ENCODE data around the gene MAPK13.

MAPK13 gene

GRCh38 chr6:36099869-36100483 lies 30.3 kb upstream of the MAPK13 start:
- no peak overlapping the region for H3K4me3 ChIP-seq (ENCODE audit: low read depth, low read length)
- no peaks in the 10 kb centered on the region for H3K9me3 ChIP-seq (ENCODE audit: control insufficient read depth, insufficient read depth, low read length)
- H3K9ac ChIP-seq (ENCODE audit: low read depth, low read length), result no peak overlapping the region
- H3K27me3 ChIP-seq (ENCODE audit: control insufficient read depth, insufficient read depth, low read length), result no peaks in the 10 kb centered on the region
- H3K36me3 ChIP-seq (ENCODE audit: control insufficient read depth, insufficient read depth, low read length), result no peaks in the 10 kb centered on the region
- H3K4me1 ChIP-seq (ENCODE audit: control insufficient read depth, insufficient read depth, low read length), result peaks cover 2% of the 10 kb centered on the region

DNA sequence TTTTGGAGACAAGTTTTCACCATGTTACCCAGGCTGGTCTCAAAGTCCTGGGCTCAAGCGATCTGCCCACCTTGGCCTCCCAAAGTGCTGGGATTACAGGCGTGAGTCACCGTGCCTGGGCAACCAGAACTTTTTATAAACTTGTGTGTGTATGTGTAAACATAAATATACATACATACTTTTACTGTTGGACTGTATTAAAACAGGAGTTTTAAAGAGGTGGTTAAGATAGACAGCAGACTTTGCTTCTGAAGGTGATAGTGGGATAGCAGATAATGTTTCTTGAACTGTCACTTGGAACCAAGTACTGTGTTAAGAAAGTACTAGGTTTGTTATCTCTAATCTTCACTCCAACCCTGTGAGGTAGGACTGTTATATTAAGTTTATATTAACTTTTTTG lies 28.6 kb upstream of the MAPK13 start:
- Histone ChIP-seq H3K9ac (ENCODE audit: low read depth, low read length) (no peak overlapping the region), H3K36me3 (ENCODE audit: control insufficient read depth, insufficient read depth, low read length) (no peaks in the 10 kb centered on the region), H3K9me3 (ENCODE audit: control insufficient read depth, insufficient read depth, low read length) (no peaks in the 10 kb centered on the region), H3K4me3 (ENCODE audit: low read depth, low read length) (no peak overlapping the region), H3K4me1 (ENCODE audit: control insufficient read depth, insufficient read depth, low read length) (no peaks in the 10 kb centered on the region), H3K27me3 (ENCODE audit: control insufficient read depth, insufficient read depth, low read length) (no peaks in the 10 kb centered on the region)

DNA sequence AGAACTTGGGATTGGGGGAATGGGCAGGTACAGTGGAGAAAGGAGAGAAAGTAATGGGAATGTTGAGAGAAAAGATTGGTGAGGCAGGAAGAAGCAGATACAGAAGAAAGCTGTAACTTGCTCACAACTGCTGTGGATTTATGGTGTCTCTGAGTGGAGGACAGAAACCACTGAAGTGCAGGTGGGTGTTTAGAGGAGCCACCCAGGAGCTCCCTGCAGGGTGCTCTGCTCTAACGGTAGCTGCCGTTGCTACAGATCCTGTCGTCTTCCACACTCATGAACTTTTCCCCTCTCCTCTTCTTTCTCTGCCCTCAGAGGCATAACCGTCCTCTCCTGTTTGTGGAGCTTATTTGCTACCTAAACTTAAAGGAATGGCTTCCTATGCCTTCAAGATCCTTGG lies 27.5 kb upstream of the MAPK13 start:
- Histone ChIP-seq H3K27me3 (ENCODE audit: control insufficient read depth, insufficient read depth, low read length) (no peaks in the 10 kb centered on the region), H3K9me3 (ENCODE audit: control insufficient read depth, insufficient read depth, low read length) (no peaks in the 10 kb centered on the region), H3K4me3 (ENCODE audit: low read depth, low read length) (no peak overlapping the region), H3K9ac (ENCODE audit: low read depth, low read length) (no peak overlapping the region), H3K4me1 (ENCODE audit: control insufficient read depth, insufficient read depth, low read length) (no peaks in the 10 kb centered on the region), H3K36me3 (ENCODE audit: control insufficient read depth, insufficient read depth, low read length) (no peaks in the 10 kb centered on the region)

DNA sequence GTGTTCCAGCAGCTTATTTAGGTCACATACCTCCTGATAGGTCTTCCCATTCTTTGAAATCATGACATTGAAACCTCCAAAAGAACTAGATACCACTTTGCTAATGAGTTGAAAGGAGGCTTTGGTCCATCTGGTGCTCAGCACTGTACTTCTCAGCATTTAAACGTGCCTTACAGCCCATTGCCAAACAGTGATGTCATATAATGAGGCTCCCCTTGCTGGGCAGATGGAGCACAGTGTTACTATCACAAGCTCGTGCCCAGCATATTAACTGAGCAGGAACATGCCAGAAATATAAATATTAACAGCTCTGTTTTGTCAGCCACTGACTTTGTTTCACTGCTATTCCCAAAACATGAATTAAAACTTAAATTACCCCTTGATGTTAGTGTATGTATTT lies 25.5 kb upstream of the MAPK13 start:
- H3K9ac ChIP-seq (ENCODE audit: low read depth, low read length), result no peak overlapping the region
- H3K27me3 ChIP-seq (ENCODE audit: control insufficient read depth, insufficient read depth, low read length), result no peaks in the 10 kb centered on the region
- H3K9me3 ChIP-seq (ENCODE audit: control insufficient read depth, insufficient read depth, low read length), result no peaks in the 10 kb centered on the region
- H3K4me1 ChIP-seq (ENCODE audit: control insufficient read depth, insufficient read depth, low read length), result no peaks in the 10 kb centered on the region
- peaks cover 3% of the 10 kb centered on the region for H3K36me3 ChIP-seq (ENCODE audit: control insufficient read depth, insufficient read depth, low read length)
- no peak overlapping the region for H3K4me3 ChIP-seq (ENCODE audit: low read depth, low read length)

DNA sequence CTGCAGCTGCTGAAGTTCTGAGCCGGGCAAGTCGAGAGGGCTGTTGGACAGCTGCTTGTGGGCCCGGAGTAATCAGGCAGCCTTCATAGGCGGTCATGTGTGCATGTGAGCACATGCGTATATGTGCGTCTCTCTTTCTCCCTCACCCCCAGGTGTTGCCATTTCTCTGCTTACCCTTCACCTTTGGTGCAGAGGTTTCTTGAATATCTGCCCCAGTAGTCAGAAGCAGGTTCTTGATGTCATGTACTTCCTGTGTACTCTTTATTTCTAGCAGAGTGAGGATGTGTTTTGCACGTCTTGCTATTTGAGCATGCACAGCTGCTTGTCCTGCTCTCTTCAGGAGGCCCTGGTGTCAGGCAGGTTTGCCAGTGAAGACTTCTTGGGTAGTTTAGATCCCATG lies 21.2 kb upstream of the MAPK13 start:
- peaks cover 3% of the 10 kb centered on the region for H3K36me3 ChIP-seq (ENCODE audit: control insufficient read depth, insufficient read depth, low read length)
- peaks cover 2% of the 10 kb centered on the region for H3K4me1 ChIP-seq (ENCODE audit: control insufficient read depth, insufficient read depth, low read length)
- H3K4me3 ChIP-seq (ENCODE audit: low read depth, low read length), result no peak overlapping the region
- H3K9ac ChIP-seq (ENCODE audit: low read depth, low read length), result no peak overlapping the region
- no peaks in the 10 kb centered on the region for H3K9me3 ChIP-seq (ENCODE audit: control insufficient read depth, insufficient read depth, low read length)
- H3K27me3 ChIP-seq (ENCODE audit: control insufficient read depth, insufficient read depth, low read length), result no peaks in the 10 kb centered on the region

DNA sequence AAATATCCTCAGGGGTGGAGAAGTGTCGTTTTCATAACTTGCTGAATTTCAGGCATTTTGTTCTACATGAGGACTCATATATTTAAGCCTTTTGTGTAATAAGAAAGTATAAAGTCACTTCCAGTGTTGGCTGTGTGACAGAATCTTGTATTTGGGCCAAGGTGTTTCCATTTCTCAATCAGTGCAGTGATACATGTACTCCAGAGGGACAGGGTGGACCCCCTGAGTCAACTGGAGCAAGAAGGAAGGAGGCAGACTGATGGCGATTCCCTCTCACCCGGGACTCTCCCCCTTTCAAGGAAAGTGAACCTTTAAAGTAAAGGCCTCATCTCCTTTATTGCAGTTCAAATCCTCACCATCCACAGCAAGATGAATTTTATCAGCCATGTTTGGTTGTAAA lies 20.3 kb upstream of the MAPK13 start:
- Histone ChIP-seq H3K27me3 (ENCODE audit: control insufficient read depth, insufficient read depth, low read length) (no peaks in the 10 kb centered on the region), H3K4me1 (ENCODE audit: control insufficient read depth, insufficient read depth, low read length) (peaks cover 2% of the 10 kb centered on the region), H3K4me3 (ENCODE audit: low read depth, low read length) (no peak overlapping the region), H3K9me3 (ENCODE audit: control insufficient read depth, insufficient read depth, low read length) (no peaks in the 10 kb centered on the region), H3K9ac (ENCODE audit: low read depth, low read length) (no peak overlapping the region), H3K36me3 (ENCODE audit: control insufficient read depth, insufficient read depth, low read length) (peaks cover 3% of the 10 kb centered on the region)

DNA sequence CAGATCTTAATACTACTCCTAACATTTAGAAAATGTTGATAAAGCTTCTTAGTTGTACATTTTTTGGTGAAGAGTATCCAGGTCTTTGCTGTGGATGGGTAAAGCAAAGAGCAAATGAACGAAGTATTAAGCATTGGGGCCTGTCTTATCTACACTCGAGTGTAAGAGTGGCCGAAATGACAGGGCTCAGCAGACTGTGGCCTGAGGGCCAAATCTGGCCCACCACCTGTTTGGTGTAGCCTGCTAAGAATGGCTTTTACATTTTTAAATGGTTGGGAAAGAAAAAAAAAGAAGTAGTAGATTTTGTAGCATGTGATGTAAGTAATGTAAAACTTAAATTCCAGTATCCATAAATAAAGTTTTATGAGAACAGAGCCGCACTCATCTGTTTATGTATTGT lies 19.4 kb upstream of the MAPK13 start:
- H3K9ac ChIP-seq (ENCODE audit: low read depth, low read length), result no peak overlapping the region
- peaks cover 3% of the 10 kb centered on the region for H3K36me3 ChIP-seq (ENCODE audit: control insufficient read depth, insufficient read depth, low read length)
- no peak overlapping the region for H3K4me3 ChIP-seq (ENCODE audit: low read depth, low read length)
- no peaks in the 10 kb centered on the region for H3K9me3 ChIP-seq (ENCODE audit: control insufficient read depth, insufficient read depth, low read length)
- H3K27me3 ChIP-seq (ENCODE audit: control insufficient read depth, insufficient read depth, low read length), result no peaks in the 10 kb centered on the region
- peaks cover 2% of the 10 kb centered on the region for H3K4me1 ChIP-seq (ENCODE audit: control insufficient read depth, insufficient read depth, low read length)

GRCh38 chr6:36111526-36111925 lies 18.8 kb upstream of the MAPK13 start:
- Histone ChIP-seq H3K27me3 (ENCODE audit: control insufficient read depth, insufficient read depth, low read length) (no peaks in the 10 kb centered on the region), H3K36me3 (ENCODE audit: control insufficient read depth, insufficient read depth, low read length) (peaks cover 3% of the 10 kb centered on the region), H3K9me3 (ENCODE audit: control insufficient read depth, insufficient read depth, low read length) (no peaks in the 10 kb centered on the region), H3K4me3 (ENCODE audit: low read depth, low read length) (no peak overlapping the region), H3K9ac (ENCODE audit: low read depth, low read length) (no peak overlapping the region), H3K4me1 (ENCODE audit: control insufficient read depth, insufficient read depth, low read length) (peaks cover 2% of the 10 kb centered on the region)

DNA sequence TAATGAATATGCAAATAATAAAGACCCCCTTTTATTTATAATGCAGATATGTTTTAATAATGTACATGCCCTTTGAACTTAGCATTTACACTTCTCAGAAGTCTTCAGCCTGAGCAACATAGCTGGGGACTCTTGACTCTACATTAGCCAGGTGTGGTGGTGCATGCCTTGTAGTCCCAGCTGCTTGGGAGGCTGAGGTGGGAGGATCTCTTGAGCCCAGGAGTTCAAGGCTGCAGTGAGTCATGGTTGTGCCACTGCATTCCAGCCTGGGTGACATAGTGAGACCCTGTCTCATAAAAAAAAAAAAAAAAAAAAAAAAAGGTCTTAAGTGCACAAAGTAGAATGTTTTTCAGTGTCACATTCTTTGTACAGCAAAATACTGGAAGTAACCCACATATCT lies 17.3 kb upstream of the MAPK13 start:
- Histone ChIP-seq H3K27me3 (ENCODE audit: control insufficient read depth, insufficient read depth, low read length) (no peaks in the 10 kb centered on the region), H3K9ac (ENCODE audit: low read depth, low read length) (no peak overlapping the region), H3K36me3 (ENCODE audit: control insufficient read depth, insufficient read depth, low read length) (peaks cover 3% of the 10 kb centered on the region), H3K4me1 (ENCODE audit: control insufficient read depth, insufficient read depth, low read length) (peaks cover 2% of the 10 kb centered on the region), H3K4me3 (ENCODE audit: low read depth, low read length) (no peak overlapping the region), H3K9me3 (ENCODE audit: control insufficient read depth, insufficient read depth, low read length) (no peaks in the 10 kb centered on the region)

- no peak overlapping the region for H3K9ac ChIP-seq (ENCODE audit: low read depth, low read length)
- H3K27me3 ChIP-seq (ENCODE audit: control insufficient read depth, insufficient read depth, low read length), result no peaks in the 10 kb centered on the region
- H3K4me3 ChIP-seq (ENCODE audit: low read depth, low read length), result no peak overlapping the region
- no peaks in the 10 kb centered on the region for H3K9me3 ChIP-seq (ENCODE audit: control insufficient read depth, insufficient read depth, low read length)
- peaks cover 2% of the 10 kb centered on the region for H3K4me1 ChIP-seq (ENCODE audit: control insufficient read depth, insufficient read depth, low read length)
- no peaks in the 10 kb centered on the region for H3K36me3 ChIP-seq (ENCODE audit: control insufficient read depth, insufficient read depth, low read length)
These were observed 16.6 kb upstream of the MAPK13 start for GRCh38 chr6:36113703-36114102.

- Histone ChIP-seq H3K4me1 (ENCODE audit: control insufficient read depth, insufficient read depth, low read length) (peaks cover 2% of the 10 kb centered on the region), H3K36me3 (ENCODE audit: control insufficient read depth, insufficient read depth, low read length) (no peaks in the 10 kb centered on the region), H3K27me3 (ENCODE audit: control insufficient read depth, insufficient read depth, low read length) (no peaks in the 10 kb centered on the region), H3K4me3 (ENCODE audit: low read depth, low read length) (no peak overlapping the region), H3K9ac (ENCODE audit: low read depth, low read length) (no peak overlapping the region), H3K9me3 (ENCODE audit: control insufficient read depth, insufficient read depth, low read length) (no peaks in the 10 kb centered on the region)
These were observed 15.4 kb upstream of the MAPK13 start for GRCh38 chr6:36114798-36115408.

DNA sequence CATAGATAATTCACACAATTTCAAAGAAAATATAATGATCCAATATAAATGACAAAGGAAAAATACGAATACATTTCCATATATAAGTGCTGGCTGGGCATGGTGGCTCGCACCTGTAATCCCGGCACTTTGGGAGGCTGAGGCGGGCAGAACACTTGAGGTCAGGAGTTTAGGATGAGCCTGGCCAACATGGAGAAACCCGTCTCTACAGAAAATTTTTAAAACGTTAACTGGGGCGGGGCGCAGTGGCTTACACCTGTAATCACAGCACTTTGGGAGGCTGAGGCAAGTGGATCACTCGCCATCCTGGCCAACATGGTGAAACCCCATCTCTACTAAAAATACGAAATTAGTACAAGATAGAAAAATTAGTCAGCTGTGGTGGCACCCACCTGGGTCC lies 14.9 kb upstream of the MAPK13 start:
- Histone ChIP-seq H3K36me3 (ENCODE audit: control insufficient read depth, insufficient read depth, low read length) (no peaks in the 10 kb centered on the region), H3K9ac (ENCODE audit: low read depth, low read length) (no peak overlapping the region), H3K4me1 (ENCODE audit: control insufficient read depth, insufficient read depth, low read length) (peaks cover 2% of the 10 kb centered on the region), H3K9me3 (ENCODE audit: control insufficient read depth, insufficient read depth, low read length) (no peaks in the 10 kb centered on the region), H3K27me3 (ENCODE audit: control insufficient read depth, insufficient read depth, low read length) (no peaks in the 10 kb centered on the region), H3K4me3 (ENCODE audit: low read depth, low read length) (no peak overlapping the region)

Data from iPS-15b (cell line).